ENCODE results near the gene CCNDBP1. TPM values are rescaled to one million over a fixed set of nuclear protein-coding genes. Genes with fewer than 3 reads are reported as not detected.
A peak's percentile ranks its signal among the peaks of the same experiment; 100 is the strongest.

The CCNDBP1 gene
- total RNA-seq, 2 donors from 2014 or later = 49.3 to 79.8 TPM

GRCh38 chr15:43235536-43235935 lies 50.3 kb downstream of the CCNDBP1 start:
- DNase-seq = no peak
- ATAC-seq = no peak
- intact Hi-C loops (cut with DNase I, micrococcal nuclease) = no loop called here

- DNase-seq (no peak), ATAC-seq (no peak)
- intact Hi-C loops (cut with DNase I, micrococcal nuclease) = no loop called here
Measured at GRCh38 chr15:43237842-43238470, 52.8 kb downstream of the CCNDBP1 start.

- intact Hi-C loops (cut with DNase I, micrococcal nuclease) = no loop called here
- no peak for DNase-seq
- ATAC-seq = no peak
Measured at GRCh38 chr15:43238671-43239131, 53.5 kb downstream of the CCNDBP1 start.

GRCh38 chr15:43239732-43240491 lies 54.7 kb downstream of the CCNDBP1 start:
- no peak for ATAC-seq
- no peak for DNase-seq

GRCh38 chr15:43241100-43241499 lies 55.9 kb downstream of the CCNDBP1 start:
- intact Hi-C loops (cut with DNase I, micrococcal nuclease) = no loop called here
- DNase-seq (peak in 1 of 2 donors; percentile 34), ATAC-seq (no peak)

More at GRCh38 chr15:43239732-43240491, 54.7 kb downstream of the CCNDBP1 start:
- intact Hi-C loops (cut with DNase I, micrococcal nuclease) = no loop called here

- intact Hi-C loops (cut with DNase I, micrococcal nuclease) = no loop called here
- ATAC-seq = no peak
- no peak for DNase-seq
Measured at GRCh38 chr15:43242616-43243015, 57.4 kb downstream of the CCNDBP1 start.

- intact Hi-C loops (cut with DNase I, micrococcal nuclease) = no loop called here
- DNase-seq (no peak), ATAC-seq (no peak)
Measured at GRCh38 chr15:43243020-43243645, 57.9 kb downstream of the CCNDBP1 start.

- ATAC-seq = no peak
- no peak for DNase-seq
Measured at GRCh38 chr15:43244092-43244491, 58.9 kb downstream of the CCNDBP1 start.

GRCh38 chr15:43246261-43246774 lies 61.1 kb downstream of the CCNDBP1 start:
- no peak for ATAC-seq
- no peak for DNase-seq
- intact Hi-C loops (cut with DNase I, micrococcal nuclease) = no loop called here

More at GRCh38 chr15:43244092-43244491, 58.9 kb downstream of the CCNDBP1 start:
- intact Hi-C loops (cut with DNase I, micrococcal nuclease) = no loop called here

Other genes starting within 250 kb of the CCNDBP1 start
- gene UBR1, start 79.4 kb upstream of the CCNDBP1 start, total RNA-seq = 10 to 100 TPM; 23.9 to 30.9 TPM
- gene TMEM62, start 51.8 kb upstream of the CCNDBP1 start, total RNA-seq = 10 to 100 TPM; 37.9 to 48.9 TPM
- gene EPB42, start 35.6 kb downstream of the CCNDBP1 start, total RNA-seq = not detected
- not detected for gene TGM5, start 81.5 kb downstream of the CCNDBP1 start, total RNA-seq
- gene TGM7, start 116.9 kb downstream of the CCNDBP1 start, total RNA-seq = not detected
- 1 to 10 TPM; 5.3 to 6.3 TPM for gene LCMT2, start 145.2 kb downstream of the CCNDBP1 start, total RNA-seq
- 10 to 100 TPM; 28.6 to 29.6 TPM for gene ZSCAN29, start 185.6 kb downstream of the CCNDBP1 start, total RNA-seq
- gene TUBGCP4, start 185.7 kb downstream of the CCNDBP1 start, total RNA-seq = 10 to 100 TPM; 18.6 to 23.7 TPM

Data from left colon (tissue), 2 donors.